Activated CD8-positive, alpha-beta T cell treated with anti-CD3 and anti-CD28 coated beads for 36 hours (primary cell): ENCODE measurements around the gene DIP2A. TPM values are rescaled to one million over a fixed set of nuclear protein-coding genes. Genes with fewer than 3 reads are reported as not detected.

Source experiments
- ATAC-seq: fragments of 200-7000 bp; cut with Tn5 transposase; one replicate; pipeline ENCODE4 v1.10.0; 2021; ENCODE audit warnings: mild to moderate bottlenecking, moderate library complexity
- CTCF ChIA-PET: fragments of 350-600 bp; sonication (Branson Sonifier 250); formaldehyde crosslinking; loops from one replicate; lab custom pipeline; 2021; ENCODE audit warnings: antibody characterized with exemption; lab: Charles Lee
- POLR2A ChIA-PET: fragments of 350-600 bp; sonication (Branson Sonifier 250); formaldehyde crosslinking; loops from one replicate; lab custom pipeline; 2021; ENCODE audit warnings: antibody characterized with exemption; lab: Charles Lee
- DNase-seq: peaks from one replicate; pipeline ENCODE4 v3.0.0-alpha.2; 2020
- H3K27ac Mint-ChIP-seq: one replicate; pipeline ENCODE4 v1.8.0; 2021; ENCODE audit warnings: mild to moderate bottlenecking, mixed read lengths
- H3K27me3 Mint-ChIP-seq: one replicate; pipeline ENCODE4 v1.8.0; 2021; ENCODE audit warnings: mixed read lengths
- H3K36me3 Mint-ChIP-seq: one replicate; pipeline ENCODE4 v1.8.0; 2021; ENCODE audit warnings: low read depth, mixed read lengths
- H3K4me1 Mint-ChIP-seq: one replicate; pipeline ENCODE4 v1.8.0; 2021; ENCODE audit warnings: low read depth, mixed read lengths
- H3K4me3 Mint-ChIP-seq: one replicate; pipeline ENCODE4 v1.8.0; 2021; ENCODE audit warnings: mild to moderate bottlenecking, moderate library complexity, mixed read lengths
- H3K9me3 Mint-ChIP-seq: one replicate; pipeline ENCODE4 v1.8.0; 2021; ENCODE audit warnings: mixed read lengths
- intact Hi-C: fragments of 100-400 bp; cut with micrococcal nuclease; formaldehyde crosslinking; loops from one replicate; pipeline ENCODE4 v1.10.0; 2022
- total RNA-seq, 2 experiments: library from RNA; stranded (reverse); gene quantifications; one replicate each; pipeline ENCODE4 v1.2.3, GENCODE V29; 2021
- TF ChIP-seq, protein P1 (sequence below): fragments of 200-600 bp; IDR thresholded peaks from one replicate; pipeline ENCODE4 v1.8.0; 2022; ENCODE audit warnings: antibody characterized with exemption, mild to moderate bottlenecking

DIP2A gene
- total RNA-seq, 2 experiments from 2014 or later: 30.9 to 34.1 TPM

DNA sequence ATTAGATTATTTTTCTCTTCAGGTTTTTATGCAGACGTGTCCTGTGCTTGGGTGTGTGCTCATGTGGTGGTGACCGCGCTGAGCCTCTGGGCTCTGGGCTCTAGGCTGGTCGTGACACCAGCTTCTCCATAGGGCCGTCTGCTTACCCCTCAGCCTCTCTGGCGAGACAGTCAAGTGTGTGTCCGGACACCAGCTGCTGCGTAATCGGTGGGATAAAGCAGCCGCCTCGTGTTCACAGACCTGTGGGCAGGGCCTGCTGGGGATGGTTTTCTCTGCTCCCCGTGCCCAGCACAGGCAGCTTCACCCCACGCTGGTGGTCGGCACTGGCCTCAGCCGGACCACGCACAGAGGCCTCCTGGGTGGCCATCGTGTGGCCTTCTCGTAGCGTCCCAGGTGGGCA is 33.6 kb upstream of the DIP2A start:
- TF ChIP-seq, protein P1, sequence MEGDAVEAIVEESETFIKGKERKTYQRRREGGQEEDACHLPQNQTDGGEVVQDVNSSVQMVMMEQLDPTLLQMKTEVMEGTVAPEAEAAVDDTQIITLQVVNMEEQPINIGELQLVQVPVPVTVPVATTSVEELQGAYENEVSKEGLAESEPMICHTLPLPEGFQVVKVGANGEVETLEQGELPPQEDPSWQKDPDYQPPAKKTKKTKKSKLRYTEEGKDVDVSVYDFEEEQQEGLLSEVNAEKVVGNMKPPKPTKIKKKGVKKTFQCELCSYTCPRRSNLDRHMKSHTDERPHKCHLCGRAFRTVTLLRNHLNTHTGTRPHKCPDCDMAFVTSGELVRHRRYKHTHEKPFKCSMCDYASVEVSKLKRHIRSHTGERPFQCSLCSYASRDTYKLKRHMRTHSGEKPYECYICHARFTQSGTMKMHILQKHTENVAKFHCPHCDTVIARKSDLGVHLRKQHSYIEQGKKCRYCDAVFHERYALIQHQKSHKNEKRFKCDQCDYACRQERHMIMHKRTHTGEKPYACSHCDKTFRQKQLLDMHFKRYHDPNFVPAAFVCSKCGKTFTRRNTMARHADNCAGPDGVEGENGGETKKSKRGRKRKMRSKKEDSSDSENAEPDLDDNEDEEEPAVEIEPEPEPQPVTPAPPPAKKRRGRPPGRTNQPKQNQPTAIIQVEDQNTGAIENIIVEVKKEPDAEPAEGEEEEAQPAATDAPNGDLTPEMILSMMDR: no peak
- peak overlapping the region; percentile 64 for H3K4me3 Mint-ChIP-seq
- H3K4me1 Mint-ChIP-seq: peaks cover 22% of the 10 kb centered on the region
- CTCF ChIA-PET: interaction anchor here (0.6 to 1.3 kb wide), 2 partner anchors 13 to 33 kb away, joined by 3 read pairs; no protein-coding TSS in a partner anchor
- no peaks in the 10 kb centered on the region for H3K27me3 Mint-ChIP-seq
- peaks cover 11% of the 10 kb centered on the region for H3K36me3 Mint-ChIP-seq
- no peaks in the 10 kb centered on the region for H3K9me3 Mint-ChIP-seq
- peak; percentile 34 for DNase-seq
- intact Hi-C loops: no loop called here
- POLR2A ChIA-PET: interaction anchor here (0.7 to 1.9 kb wide), 7 partner anchors 11 to 109 kb away, joined by 3 to 12 read pairs (median 3); partner anchors contain the start of gene DIP2A
- ATAC-seq: peak; percentile 20
- peak overlapping the region; percentile 96 for H3K27ac Mint-ChIP-seq

DNA sequence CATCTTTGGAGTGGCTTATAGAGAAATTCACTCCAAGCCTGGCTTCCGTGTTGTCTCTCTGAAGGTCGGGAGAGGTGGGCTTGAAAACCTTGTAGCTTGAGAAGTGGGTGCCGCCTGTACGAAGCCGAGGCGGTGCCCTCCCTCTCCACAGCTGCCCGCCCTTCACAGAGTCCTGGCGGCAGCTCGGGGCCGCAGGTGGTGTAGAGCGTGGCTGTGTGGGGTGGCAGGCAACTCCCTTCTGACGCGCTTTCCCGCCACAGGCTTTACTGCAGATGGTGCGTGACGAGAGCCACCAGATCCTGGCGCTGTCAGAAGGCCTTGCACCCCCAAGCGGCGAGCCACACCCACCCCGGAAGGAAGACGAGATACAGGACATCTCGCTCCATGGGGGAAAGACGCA is 33.1 kb upstream of the DIP2A start:
- H3K27ac Mint-ChIP-seq: peak overlapping the region; percentile 96
- H3K9me3 Mint-ChIP-seq: no peaks in the 10 kb centered on the region
- peak; percentile 83 for ATAC-seq
- TF ChIP-seq, protein P1: no peak
- H3K4me3 Mint-ChIP-seq: peak overlapping the region; percentile 64
- H3K36me3 Mint-ChIP-seq: peaks cover 11% of the 10 kb centered on the region
- CTCF ChIA-PET: interaction anchor here (0.6 to 1.3 kb wide), 2 partner anchors 14 to 32 kb away, joined by 3 read pairs; no protein-coding TSS in a partner anchor
- H3K27me3 Mint-ChIP-seq: no peaks in the 10 kb centered on the region
- POLR2A ChIA-PET: interaction anchor here (0.7 to 1.9 kb wide), 6 partner anchors 11 to 38 kb away, joined by 3 to 12 read pairs (median 4); partner anchors contain the start of gene DIP2A
- peaks cover 22% of the 10 kb centered on the region for H3K4me1 Mint-ChIP-seq
- DNase-seq: peak; percentile 88
- intact Hi-C loops: no loop called here

DNA sequence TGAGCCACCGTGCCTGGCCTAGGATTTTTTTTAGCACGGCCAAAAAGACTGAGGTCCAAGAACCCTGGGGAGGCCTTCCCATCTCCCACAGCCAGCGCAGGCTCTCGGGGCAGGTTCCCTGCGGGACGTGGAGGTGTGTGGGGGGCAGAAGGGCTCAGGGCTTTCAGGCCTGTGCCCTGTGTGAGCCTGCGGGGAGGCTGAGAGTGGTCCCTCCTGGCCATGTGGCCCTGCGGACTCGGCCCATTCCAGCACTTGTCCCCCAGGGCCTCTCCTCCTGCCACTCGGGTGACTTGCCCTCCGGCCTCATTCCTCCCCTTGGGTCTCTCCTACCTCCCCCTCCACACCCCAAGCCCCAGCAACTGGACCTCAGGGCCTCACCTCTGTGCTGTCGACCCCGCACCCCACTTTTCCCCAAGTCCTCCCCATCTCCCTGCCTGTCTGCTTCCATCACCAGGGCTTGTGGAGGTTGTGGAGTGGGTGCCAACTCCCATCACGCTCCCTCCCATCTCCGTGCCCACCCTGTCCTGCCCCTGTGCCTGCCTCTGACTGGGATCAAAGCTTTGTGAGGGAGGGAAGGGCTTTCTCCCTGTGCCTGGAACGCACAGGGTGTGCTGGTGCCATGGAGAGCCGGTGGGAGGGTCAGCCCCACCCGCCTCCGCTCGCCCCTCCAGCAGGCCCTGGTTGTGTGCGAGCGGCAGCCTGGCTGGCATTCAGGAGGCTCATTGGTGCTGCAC is 32.2 kb upstream of the DIP2A start:
- H3K4me3 Mint-ChIP-seq: no peak overlapping the region
- H3K9me3 Mint-ChIP-seq: no peaks in the 10 kb centered on the region
- H3K36me3 Mint-ChIP-seq: peaks cover 13% of the 10 kb centered on the region
- H3K27ac Mint-ChIP-seq: peak overlapping the region; percentile 42
- no peak for ATAC-seq
- intact Hi-C loops: no loop called here
- ChIA-PET POLR2A (interaction anchor here (1.2 to 1.9 kb wide), 2 partner anchors 11 to 37 kb away, joined by 3 to 4 read pairs; no protein-coding TSS in a partner anchor), CTCF (no interaction called here)
- H3K4me1 Mint-ChIP-seq: peaks cover 22% of the 10 kb centered on the region
- TF ChIP-seq, protein P1: no peak
- no peaks in the 10 kb centered on the region for H3K27me3 Mint-ChIP-seq
- DNase-seq: no peak

DNA sequence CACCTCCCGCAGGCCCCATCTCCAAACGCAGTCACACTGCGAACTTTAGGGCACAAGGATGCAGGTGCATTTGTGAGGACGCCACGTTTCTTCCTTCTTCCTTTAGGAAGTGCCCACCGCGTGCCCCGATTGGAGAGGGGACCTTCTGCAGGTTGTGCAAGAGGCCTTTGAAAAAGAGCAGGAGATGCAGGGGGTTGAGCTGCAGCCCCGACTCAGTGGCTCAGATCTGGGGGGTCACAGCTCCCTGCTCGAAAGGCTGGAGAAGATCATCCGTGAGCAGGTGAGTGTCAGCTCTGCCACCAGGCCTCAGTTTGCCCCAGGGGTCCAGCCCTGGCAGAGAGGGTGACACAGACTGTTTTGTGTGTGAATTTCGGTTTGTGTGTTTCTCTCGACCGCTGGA is 31.2 kb upstream of the DIP2A start:
- H3K27ac Mint-ChIP-seq: peak overlapping the region; percentile 36
- peaks cover 22% of the 10 kb centered on the region for H3K4me1 Mint-ChIP-seq
- H3K27me3 Mint-ChIP-seq: no peaks in the 10 kb centered on the region
- TF ChIP-seq, protein P1: no peak
- H3K4me3 Mint-ChIP-seq: no peak overlapping the region
- no peak for DNase-seq
- intact Hi-C loops: no loop called here
- no peaks in the 10 kb centered on the region for H3K9me3 Mint-ChIP-seq
- POLR2A ChIA-PET: interaction anchor here (0.7 kb wide), 1 partner anchor 30 kb away, joined by 4 read pairs; no protein-coding TSS in a partner anchor
- ATAC-seq: no peak
- CTCF ChIA-PET: no interaction called here
- peaks cover 18% of the 10 kb centered on the region for H3K36me3 Mint-ChIP-seq

DNA sequence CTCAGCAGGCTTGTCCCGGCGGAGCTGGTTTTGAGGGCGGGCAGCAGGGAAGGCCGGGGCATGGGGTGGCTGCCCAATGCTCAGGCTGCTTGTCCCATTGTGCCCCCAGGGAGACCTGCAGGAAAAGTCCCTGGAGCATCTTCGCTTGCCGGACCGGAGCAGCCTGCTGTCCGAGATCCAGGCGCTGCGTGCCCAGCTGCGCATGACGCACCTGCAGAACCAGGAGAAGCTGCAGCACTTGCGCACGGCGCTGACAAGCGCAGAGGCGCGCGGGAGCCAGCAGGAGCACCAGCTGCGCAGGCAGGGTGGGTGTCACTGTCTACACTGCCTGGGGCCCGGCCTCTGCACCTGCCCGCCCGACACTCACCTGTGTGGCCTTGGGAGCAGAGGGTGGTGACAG is 30.4 kb upstream of the DIP2A start:
- POLR2A ChIA-PET: no interaction called here

More for the DNA sequence above, 30.4 kb upstream of the DIP2A start:
- ATAC-seq: no peak
- DNase-seq: no peak
- intact Hi-C loops: no loop called here
- Mint-ChIP-seq H3K4me1 (peaks cover 19% of the 10 kb centered on the region), H3K4me3 (no peak overlapping the region), H3K27ac (no peak overlapping the region), H3K9me3 (no peaks in the 10 kb centered on the region), H3K36me3 (peaks cover 17% of the 10 kb centered on the region), H3K27me3 (no peaks in the 10 kb centered on the region)
- CTCF ChIA-PET: no interaction called here
- TF ChIP-seq, protein P1: no peak
